B cell (primary cell): ENCODE measurements around the gene SSC5D. TPM values are rescaled to one million over a fixed set of nuclear protein-coding genes. Genes with fewer than 3 reads are reported as not detected.

ENCODE experiments used
- ATAC-seq: fragments of 200-7000 bp; cut with Tn5 transposase; one replicate; pipeline ENCODE4 v1.10.0; 2021; ENCODE audit warnings: low read depth, mild to moderate bottlenecking, moderate number of reproducible peaks, moderate library complexity
- CTCF ChIA-PET: fragments of 350-600 bp; sonication (Branson Sonifier 250); formaldehyde crosslinking; loops from one replicate; lab custom pipeline; 2021; ENCODE audit warnings: antibody characterized with exemption, inconsistent platforms; lab: Charles Lee
- POLR2A ChIA-PET: fragments of 350-600 bp; sonication (Branson Sonifier 250); formaldehyde crosslinking; loops from one replicate; lab custom pipeline; 2021; ENCODE audit warnings: antibody characterized with exemption; lab: Charles Lee
- DNase-seq: peaks from one replicate; pipeline ENCODE4 v3.0.0; 2013
- H2AFZ ChIP-seq: 2 replicates; pipeline ENCODE4 v1.6.1; 2012; ENCODE audit warnings: mild to moderate bottlenecking, low read depth, low read length; ENCODE audit not compliant: insufficient read depth, poor library complexity, severe bottlenecking
- H3K27ac ChIP-seq, 2 donors: 1 replicate in 1 of 2; 2 replicates in 1 of 2; pipeline ENCODE4 v1.5.1; 2012 to 2013; ENCODE audit warnings: low read length in 2 of 2, mild to moderate bottlenecking in 2 of 2, moderate library complexity in 1 of 2
- H3K27me3 ChIP-seq, 4 experiments: fragments of 200-600 bp in 1 of 4; sonication (generic) in 1 of 4; replicated peaks in 1 of 4; 1 replicate in 2 of 4; 2 replicates in 2 of 4; pipeline versions ENCODE4 v1.6.1 to v1.7.0; 2013 to 2016; ENCODE audit warnings: low read length in 3 of 4, mild to moderate bottlenecking in 2 of 4, mixed read lengths in 1 of 4, moderate library complexity in 1 of 4; ENCODE audit not compliant: insufficient read depth in 4 of 4, control insufficient read depth in 3 of 4; ENCODE audit errors: control extremely low read depth in 1 of 4
- H3K36me3 ChIP-seq, 2 experiments: replicated peaks in 1 of 2; 1 replicate in 1 of 2; 2 replicates in 1 of 2; pipeline versions ENCODE4 v1.6.1 to v1.7.1; 2013; ENCODE audit warnings: low read length in 1 of 2; ENCODE audit not compliant: insufficient read depth in 2 of 2, control insufficient read depth in 1 of 2; ENCODE audit errors: control extremely low read depth in 1 of 2, extremely low read depth in 1 of 2
- H3K4me1 ChIP-seq, 2 donors: fragments of 200-600 bp in 1 of 2; sonication (generic) in 1 of 2; 1 replicate in 1 of 2; 2 replicates in 1 of 2; pipeline versions ENCODE4 v1.5.1 to v1.6.1; 2013 to 2017; ENCODE audit warnings: low read length in 2 of 2; ENCODE audit not compliant: control insufficient read depth in 2 of 2, insufficient read depth in 2 of 2
- H3K4me2 ChIP-seq: replicated peaks from 2 replicates; pipeline ENCODE3; 2012; ENCODE audit warnings: mild to moderate bottlenecking, low read depth, low read length; ENCODE audit not compliant: poor library complexity, severe bottlenecking
- H3K4me3 ChIP-seq, 5 experiments: fragments of 200-600 bp in 1 of 5; sonication (generic) in 1 of 5; 1 replicate in 3 of 5; 2 replicates in 2 of 5; pipeline versions ENCODE4 v1.5.1 to v1.7.0; 2011 to 2016; ENCODE audit warnings: low read length in 4 of 5, mild to moderate bottlenecking in 4 of 5, low read depth in 2 of 5, control low read depth in 1 of 5, moderate library complexity in 1 of 5; ENCODE audit not compliant: insufficient read depth in 1 of 5; ENCODE audit errors: control extremely low read depth in 1 of 5, extremely low read depth in 1 of 5
- H3K79me2 ChIP-seq: fragments of 200-600 bp; sonication (generic); one replicate; pipeline ENCODE4 v1.6.0; 2016; ENCODE audit warnings: low read length; ENCODE audit not compliant: control insufficient read depth, insufficient read depth
- H3K9ac ChIP-seq: fragments of 200-600 bp; sonication (generic); 2 replicates; pipeline ENCODE4 v1.6.1; 2017; ENCODE audit warnings: mild to moderate bottlenecking, low read length, moderate library complexity
- H3K9me3 ChIP-seq, 3 donors: one replicate each; pipeline versions ENCODE4 v1.6.1 to v1.7.1; 2013; ENCODE audit warnings: low read length in 2 of 3; ENCODE audit not compliant: control insufficient read depth in 2 of 3, insufficient read depth in 1 of 3; ENCODE audit errors: control extremely low read depth in 1 of 3
- H4K20me1 ChIP-seq: 2 replicates; pipeline ENCODE4 v1.6.0; 2012; ENCODE audit warnings: mild to moderate bottlenecking, low read length; ENCODE audit not compliant: insufficient read depth, control insufficient read depth, poor library complexity, severe bottlenecking
- H3K27ac Mint-ChIP-seq: one replicate; pipeline ENCODE4 v1.8.0; 2021; ENCODE audit warnings: mixed read lengths
- H3K27me3 Mint-ChIP-seq: one replicate; pipeline ENCODE4 v1.8.0; 2021; ENCODE audit warnings: mixed read lengths
- H3K4me1 Mint-ChIP-seq: one replicate; pipeline ENCODE4 v1.8.0; 2021; ENCODE audit warnings: mixed read lengths
- H3K4me3 Mint-ChIP-seq: one replicate; pipeline ENCODE4 v1.8.0; 2021; ENCODE audit warnings: mixed read lengths
- H3K9me3 Mint-ChIP-seq: one replicate; pipeline ENCODE4 v1.8.0; 2022; ENCODE audit warnings: mixed read lengths; ENCODE audit not compliant: insufficient read depth
- CTCF ChIP-seq: fragments of 200-600 bp; IDR thresholded peaks from one replicate; pipeline ENCODE4 v1.8.0; 2022; ENCODE audit warnings: antibody characterized with exemption, mild to moderate bottlenecking
- EZH2 ChIP-seq: IDR thresholded peaks from 2 replicates; pipeline ENCODE4 v1.6.1; 2012; ENCODE audit warnings: borderline replicate concordance, low read depth, mild to moderate bottlenecking, moderate library complexity, low read length; ENCODE audit not compliant: insufficient read depth, poor library complexity, severe bottlenecking
- WGBS: methylation state at CpG from one replicate; pipeline ENCODE4 v1.1.5; 2013; ENCODE audit warnings: missing lambda C conversion rate; ENCODE audit not compliant: insufficient coverage; 5-methylcytosine and 5-hydroxymethylcytosine counted together
- intact Hi-C: fragments of 100-400 bp; cut with micrococcal nuclease; formaldehyde crosslinking; loops from one replicate; pipeline ENCODE4 v1.10.0; 2022
- polyA plus RNA-seq: library from polyadenylated mRNA; depleted of rRNA; stranded (reverse); fragments of >200 nt; gene quantifications from 2 replicates; pipeline ENCODE4 v1.2.3, GENCODE V29; 2012
- total RNA-seq, 2 donors: library from RNA; stranded (reverse); fragments of 120-200 nt in 1 of 2; gene quantifications; 1 replicate in 1 of 2; 2 replicates in 1 of 2; pipeline versions ENCODE4 v1.2.3 to v1.2.4, GENCODE V29; 2013 to 2022

The SSC5D gene
- total and polyA plus RNA-seq, 2 donors (not counting 1 experiment from before 2014, with no cell fraction given), result 0.22 to 0.44 TPM

- H3K27me3 ChIP-seq, result peaks cover 0 to 24% (median 4%) of the 10 kb centered on the region in 4 experiments
- TF ChIP-seq CTCF (no peak), EZH2 (no peak)
- peaks cover 4% of the 10 kb centered on the region for H3K9me3 Mint-ChIP-seq
- no peak overlapping the region for H3K4me3 ChIP-seq
- no peak overlapping the region for H3K9ac ChIP-seq
- 92% methylated on average over 13 of the region's 15 CpGs for WGBS
- H3K4me1 Mint-ChIP-seq, result no peaks in the 10 kb centered on the region
- H3K27me3 Mint-ChIP-seq, result peaks cover 28% of the 10 kb centered on the region
- H3K36me3 ChIP-seq, result no peaks in the 10 kb centered on the region
- no peak overlapping the region for H3K4me2 ChIP-seq
- H2AFZ ChIP-seq, result no peak overlapping the region
- intact Hi-C loops, result no loop called here
- DNase-seq (no peak), ATAC-seq (no peak)
- H3K9me3 ChIP-seq, result no peaks in the 10 kb centered on the region
- H3K79me2 ChIP-seq, result no peaks in the 10 kb centered on the region
- H4K20me1 ChIP-seq, result no peaks in the 10 kb centered on the region
- no peaks in the 10 kb centered on the region for H3K4me1 ChIP-seq
- ChIA-PET CTCF (no interaction called here), POLR2A (no interaction called here)
- no peak overlapping the region for H3K27ac Mint-ChIP-seq
- H3K27ac ChIP-seq, result no peak overlapping the region
- no peak overlapping the region for H3K4me3 Mint-ChIP-seq
These were observed 55.8 kb downstream of the SSC5D start for GRCh38 chr19:55544014-55544413.

DNA sequence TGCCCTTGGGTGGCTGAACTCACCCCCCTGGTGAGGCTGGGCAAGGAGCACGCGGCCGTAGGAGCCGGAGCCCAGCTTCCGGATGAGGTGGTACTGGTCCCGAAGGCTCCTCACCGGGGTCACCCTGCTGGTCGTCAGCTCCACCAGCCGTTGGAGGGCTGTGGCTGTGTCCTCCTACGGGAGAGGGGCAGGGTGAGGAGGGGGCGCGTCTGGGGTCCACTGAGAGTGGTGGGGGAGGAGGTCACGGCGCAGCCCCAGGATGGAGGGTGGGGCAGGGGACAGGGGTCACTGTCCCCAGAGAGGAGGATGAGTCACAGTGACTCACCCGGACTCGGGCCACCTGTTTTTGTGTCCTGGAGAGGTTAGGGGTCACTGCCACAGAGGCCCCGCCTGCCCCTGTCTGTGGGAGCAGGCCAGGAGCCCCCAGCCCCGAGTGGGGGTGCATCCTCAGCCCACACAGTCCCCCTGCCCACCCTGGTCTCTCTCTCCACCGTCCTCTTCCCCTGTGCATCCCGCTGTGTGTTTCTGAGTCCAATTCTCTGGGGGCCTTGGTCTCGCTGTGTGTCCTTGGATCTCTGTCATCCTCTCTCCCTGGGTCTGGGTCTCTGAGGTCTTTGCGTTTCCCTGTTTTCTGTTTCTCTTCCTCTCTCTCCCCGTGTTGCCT lies 56.7 kb downstream of the SSC5D start:
- H3K4me1 Mint-ChIP-seq, result no peaks in the 10 kb centered on the region
- intact Hi-C loops, result no loop called here
- H2AFZ ChIP-seq, result no peak overlapping the region
- 86% methylated on average over 20 of the region's 23 CpGs for WGBS
- H3K4me3 ChIP-seq, result no peak overlapping the region
- H3K9ac ChIP-seq, result no peak overlapping the region
- H3K27ac Mint-ChIP-seq, result no peak overlapping the region
- POLR2A ChIA-PET, result no interaction called here
- H4K20me1 ChIP-seq, result no peaks in the 10 kb centered on the region
- no peak for ATAC-seq
- DNase-seq, result no peak
- no peak overlapping the region for H3K27ac ChIP-seq
- no peaks in the 10 kb centered on the region for H3K36me3 ChIP-seq
- H3K9me3 ChIP-seq, result no peaks in the 10 kb centered on the region
- H3K4me1 ChIP-seq, result no peaks in the 10 kb centered on the region
- peaks cover 32% of the 10 kb centered on the region for H3K27me3 Mint-ChIP-seq
- no peak overlapping the region for H3K4me3 Mint-ChIP-seq
- no peak overlapping the region for H3K4me2 ChIP-seq
- no peaks in the 10 kb centered on the region for H3K79me2 ChIP-seq
- H3K9me3 Mint-ChIP-seq, result peaks cover 4% of the 10 kb centered on the region
- CTCF ChIA-PET, result no interaction called here
- H3K27me3 ChIP-seq, result peaks cover 0 to 24% (median 4%) of the 10 kb centered on the region in 4 experiments
- TF ChIP-seq CTCF, result no peak
- no peak for TF ChIP-seq EZH2
